VCaP (cell line): ENCODE measurements around the gene SDK2.
A peak's percentile ranks its signal among the peaks of the same experiment; 100 is the strongest.

Experiments used
- H3K27ac ChIP-seq: fragments of 450-650 bp; 2 replicates; pipeline ENCODE4 v1.5.1; 2017
- TF ChIP-seq, protein P1 (sequence below): fragments of 450-650 bp; conservative IDR thresholded peaks from 2 replicates; pipeline ENCODE4 v1.5.1; 2017; ENCODE audit warnings: mild to moderate bottlenecking, moderate library complexity

SDK2 gene

DNA sequence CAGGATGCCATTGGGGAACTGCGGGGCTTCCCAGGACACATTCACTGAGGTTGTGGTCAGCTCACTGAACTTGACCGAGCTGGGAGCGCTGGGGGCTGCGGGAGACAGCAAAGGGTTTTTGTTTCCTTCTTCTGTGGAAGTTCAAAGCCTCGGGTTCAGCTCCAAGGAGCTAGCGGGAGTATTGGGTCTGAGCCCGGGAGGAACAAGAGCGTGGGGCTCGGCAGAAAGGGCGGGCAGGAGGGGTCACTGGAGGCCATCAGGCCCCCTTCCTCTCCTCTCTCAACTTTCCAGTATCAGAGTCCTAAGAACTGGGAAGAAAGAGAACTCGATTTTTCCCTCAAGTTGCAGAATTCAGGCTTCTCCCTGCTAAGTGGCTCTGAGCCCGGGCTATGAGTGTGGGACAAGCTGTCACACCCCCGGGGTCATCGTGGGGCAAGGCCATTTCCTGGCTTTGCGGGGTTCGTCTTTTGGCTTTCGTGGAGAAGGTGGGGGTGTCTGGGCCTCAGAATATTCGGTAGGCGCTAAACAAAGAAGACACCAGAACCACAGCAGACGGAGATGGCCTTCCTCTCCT lies 278.9 kb downstream of the SDK2 start:
- H3K27ac ChIP-seq = no peak overlapping the region
- TF ChIP-seq, protein P1, sequence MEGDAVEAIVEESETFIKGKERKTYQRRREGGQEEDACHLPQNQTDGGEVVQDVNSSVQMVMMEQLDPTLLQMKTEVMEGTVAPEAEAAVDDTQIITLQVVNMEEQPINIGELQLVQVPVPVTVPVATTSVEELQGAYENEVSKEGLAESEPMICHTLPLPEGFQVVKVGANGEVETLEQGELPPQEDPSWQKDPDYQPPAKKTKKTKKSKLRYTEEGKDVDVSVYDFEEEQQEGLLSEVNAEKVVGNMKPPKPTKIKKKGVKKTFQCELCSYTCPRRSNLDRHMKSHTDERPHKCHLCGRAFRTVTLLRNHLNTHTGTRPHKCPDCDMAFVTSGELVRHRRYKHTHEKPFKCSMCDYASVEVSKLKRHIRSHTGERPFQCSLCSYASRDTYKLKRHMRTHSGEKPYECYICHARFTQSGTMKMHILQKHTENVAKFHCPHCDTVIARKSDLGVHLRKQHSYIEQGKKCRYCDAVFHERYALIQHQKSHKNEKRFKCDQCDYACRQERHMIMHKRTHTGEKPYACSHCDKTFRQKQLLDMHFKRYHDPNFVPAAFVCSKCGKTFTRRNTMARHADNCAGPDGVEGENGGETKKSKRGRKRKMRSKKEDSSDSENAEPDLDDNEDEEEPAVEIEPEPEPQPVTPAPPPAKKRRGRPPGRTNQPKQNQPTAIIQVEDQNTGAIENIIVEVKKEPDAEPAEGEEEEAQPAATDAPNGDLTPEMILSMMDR = no peak

DNA sequence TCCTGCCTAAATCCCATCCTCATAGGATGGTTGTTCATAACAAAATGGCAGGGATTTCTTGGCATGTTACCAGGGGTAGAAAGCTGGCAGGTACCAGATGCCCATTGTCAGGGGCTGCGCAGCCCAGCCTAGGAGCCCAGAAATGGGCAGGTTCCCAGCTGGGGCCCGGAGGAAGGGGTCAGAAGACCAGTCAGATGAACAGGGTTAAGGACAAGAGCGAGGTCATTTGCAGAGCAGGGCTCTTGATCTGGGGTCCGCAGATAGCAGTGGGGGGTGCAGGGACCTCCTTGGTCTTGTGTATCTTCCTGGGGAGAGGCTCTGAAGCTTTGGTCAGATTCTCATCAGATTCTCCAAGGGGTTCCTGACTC lies 280.1 kb downstream of the SDK2 start:
- TF ChIP-seq, protein P1 = no peak
- no peak overlapping the region for H3K27ac ChIP-seq

DNA sequence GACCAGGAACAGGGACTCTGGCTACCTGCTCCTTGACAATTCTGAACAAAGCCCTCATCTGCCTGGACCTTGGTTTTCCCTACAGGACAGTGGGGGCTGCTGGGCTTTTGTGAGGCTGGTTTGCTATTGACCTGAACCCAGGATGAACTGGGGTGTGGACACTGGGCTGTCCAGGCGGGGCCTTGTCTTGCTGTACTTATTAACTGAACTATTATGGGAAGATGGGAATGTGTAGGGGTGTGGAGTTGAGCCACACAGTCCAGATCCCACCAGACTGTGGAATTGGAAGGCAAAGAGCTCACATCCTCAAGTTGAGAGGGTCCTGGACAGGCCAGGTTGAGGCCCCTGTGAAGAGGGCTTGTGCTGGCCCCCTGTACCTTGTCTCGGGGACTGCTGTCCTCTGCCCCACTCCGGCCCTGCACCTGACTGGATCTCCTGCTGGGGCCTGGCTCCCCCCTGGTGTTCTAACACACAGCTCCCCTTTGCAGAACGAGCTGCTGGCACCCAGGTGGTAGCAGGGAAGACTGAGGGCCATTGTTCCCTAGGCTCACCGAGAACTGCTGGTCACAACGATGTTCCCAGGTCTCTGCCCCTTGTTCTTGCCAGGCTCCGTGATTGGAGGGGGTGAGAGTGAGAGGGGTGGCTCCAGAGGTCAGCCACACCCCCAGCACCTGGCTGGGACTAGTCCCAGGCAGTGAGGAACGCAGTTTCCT lies 280.6 kb downstream of the SDK2 start:
- TF ChIP-seq, protein P1 = no peak

DNA sequence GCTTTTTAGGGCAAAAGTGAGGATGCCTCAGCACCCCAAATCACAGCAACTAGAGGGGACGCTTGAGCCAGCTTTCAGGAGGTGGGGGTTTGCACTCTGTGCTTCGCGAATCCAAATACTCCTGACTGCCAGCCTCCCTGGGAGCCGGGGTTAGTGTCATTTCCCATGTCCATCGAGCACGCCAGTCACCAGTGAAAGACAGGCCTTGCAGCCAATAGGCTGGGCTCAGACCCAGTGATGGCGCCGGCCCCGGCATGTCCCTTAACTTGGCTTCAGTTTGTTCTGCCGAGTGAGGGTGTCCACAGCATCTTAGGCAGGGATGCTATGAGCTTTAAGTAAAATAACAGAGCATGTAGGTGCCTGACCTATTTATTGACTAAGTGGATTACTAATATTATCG lies 281.5 kb downstream of the SDK2 start:
- H3K27ac ChIP-seq = no peak overlapping the region
- TF ChIP-seq, protein P1 = no peak

More for the DNA sequence above, 280.6 kb downstream of the SDK2 start:
- no peak overlapping the region for H3K27ac ChIP-seq

DNA sequence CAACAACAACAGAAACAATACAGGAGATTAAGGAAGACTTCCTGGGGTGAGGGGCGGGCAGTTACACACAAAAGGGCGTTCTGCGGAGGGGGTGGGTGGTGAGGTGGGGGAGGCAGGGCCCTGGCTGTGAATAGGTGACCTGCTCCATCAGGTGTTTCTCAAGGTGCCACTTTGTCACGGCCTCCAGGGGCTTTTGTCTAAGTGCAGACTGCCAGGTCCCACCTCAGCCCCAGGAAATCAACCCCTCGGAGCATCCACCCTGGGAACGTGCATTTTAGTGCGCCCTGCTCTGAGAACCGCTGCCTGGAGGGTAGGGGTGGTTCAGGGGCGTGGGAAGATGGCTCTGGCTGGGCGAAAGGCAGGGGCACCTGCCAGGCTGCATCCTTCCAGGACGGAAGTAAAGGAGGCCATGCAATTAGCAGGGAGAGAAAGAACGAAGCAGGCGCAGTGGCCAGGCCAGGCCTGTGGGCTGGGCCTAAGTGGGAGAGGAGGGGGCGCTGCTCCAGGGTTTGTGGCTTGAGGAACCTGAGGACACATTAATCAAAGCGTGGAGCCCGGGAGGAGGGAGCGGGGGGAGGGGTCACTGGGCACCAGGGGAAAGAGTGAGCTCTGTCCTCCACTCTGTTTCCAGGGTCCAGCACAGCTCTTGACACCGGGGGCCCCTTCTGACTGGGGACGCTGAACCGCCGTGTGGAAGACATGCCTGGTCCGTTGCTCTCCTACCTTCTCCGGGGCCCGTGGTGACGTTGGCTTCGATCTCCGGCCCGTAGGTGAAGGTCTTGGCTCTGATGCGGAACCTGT lies 283.1 kb downstream of the SDK2 start:
- H3K27ac ChIP-seq = peak overlapping the region; percentile 64; the same call in 1 of the 2 replicates
- TF ChIP-seq, protein P1 = no peak

DNA sequence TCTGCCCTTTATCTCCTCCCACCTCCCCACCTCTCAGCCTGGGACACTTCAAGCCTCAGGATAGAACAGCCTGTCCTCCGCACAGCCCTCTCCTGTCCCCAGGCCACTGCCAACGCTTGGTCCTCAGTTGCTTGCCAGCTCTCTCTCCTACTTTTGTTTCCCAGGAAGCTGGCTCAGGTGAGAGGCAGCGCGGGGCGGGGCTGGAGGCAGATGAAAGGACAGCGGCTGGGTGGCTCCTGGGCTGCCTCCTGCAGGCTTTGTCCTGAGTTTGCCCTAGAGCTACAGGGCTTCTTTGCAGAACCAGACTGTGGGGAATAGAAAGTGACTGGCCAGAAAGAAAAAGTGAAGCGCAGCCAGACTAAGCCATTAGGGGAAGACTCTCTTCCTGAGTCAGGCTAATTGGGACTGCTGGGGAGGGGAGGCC lies 284.2 kb downstream of the SDK2 start:
- peak overlapping the region; percentile 64 for H3K27ac ChIP-seq
- TF ChIP-seq, protein P1 = peak; percentile 68

DNA sequence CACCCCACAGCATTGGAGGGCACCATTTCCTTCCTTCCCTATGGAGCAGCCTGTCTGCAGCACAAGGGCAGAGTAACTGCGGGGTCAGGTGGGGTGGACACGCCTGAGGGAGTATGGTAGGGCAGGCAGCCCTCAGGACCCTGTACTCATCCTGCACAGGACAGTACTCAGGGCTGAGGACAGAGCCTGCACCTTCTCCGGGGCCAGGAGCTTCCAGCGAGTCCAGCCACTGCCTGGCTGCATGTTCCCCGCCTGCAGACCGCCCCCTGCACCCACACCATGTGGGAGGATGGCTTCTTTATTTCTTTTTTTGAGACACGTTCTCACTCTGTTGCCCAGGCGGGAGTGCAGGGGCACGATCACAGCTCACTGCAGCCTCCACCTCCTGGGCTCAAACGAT lies 284.9 kb downstream of the SDK2 start:
- peak overlapping the region; percentile 64 for H3K27ac ChIP-seq
- TF ChIP-seq, protein P1 = no peak
